H9 (cell line): ENCODE results near the gene MYOZ2. TPM values are rescaled to one million over a fixed set of nuclear protein-coding genes. Genes with fewer than 3 reads are reported as not detected.

ENCODE experiments used
- DNase-seq: peaks from one replicate; pipeline ENCODE4 v3.0.0-alpha.2; 2017
- H2AFZ ChIP-seq: one replicate; pipeline ENCODE4 v1.6.1; 2013; ENCODE audit warnings: mild to moderate bottlenecking, low read length, control low read depth, moderate library complexity
- H2AK5ac ChIP-seq: 2 replicates; pipeline ENCODE4 v1.6.1; 2013; ENCODE audit warnings: low read length, control low read depth, mixed read lengths; ENCODE audit not compliant: insufficient read length
- H2BK120ac ChIP-seq: one replicate; pipeline ENCODE4 v1.6.1; 2013; ENCODE audit warnings: low read depth, mild to moderate bottlenecking, low read length, control low read depth, inconsistent platforms; ENCODE audit not compliant: poor library complexity, severe bottlenecking
- H2BK12ac ChIP-seq: 2 replicates; pipeline ENCODE4 v1.6.1; 2013; ENCODE audit warnings: low read length, control low read depth, mixed read lengths, low read depth; ENCODE audit not compliant: insufficient read length
- H2BK15ac ChIP-seq: 2 replicates; pipeline ENCODE4 v1.6.1; 2013; ENCODE audit warnings: low read depth, low read length, control low read depth
- H2BK20ac ChIP-seq: one replicate; pipeline ENCODE4 v1.6.1; 2013; ENCODE audit warnings: low read depth, mild to moderate bottlenecking, low read length, control low read depth, inconsistent platforms; ENCODE audit not compliant: poor library complexity, severe bottlenecking
- H2BK5ac ChIP-seq: 2 replicates; pipeline ENCODE4 v1.6.1; 2013; ENCODE audit warnings: low read length, control low read depth, mixed read lengths; ENCODE audit not compliant: insufficient read length
- H3K14ac ChIP-seq: 2 replicates; pipeline ENCODE4 v1.6.1; 2013; ENCODE audit warnings: low read length, control low read depth; ENCODE audit not compliant: insufficient read depth
- H3K18ac ChIP-seq: 2 replicates; pipeline ENCODE4 v1.6.1; 2013; ENCODE audit warnings: low read depth, mild to moderate bottlenecking, mixed read lengths, low read length, control low read depth; ENCODE audit not compliant: insufficient read length
- H3K23ac ChIP-seq: 2 replicates; pipeline ENCODE4 v1.6.1; 2013; ENCODE audit warnings: low read length, control low read depth, mixed read lengths, low read depth; ENCODE audit not compliant: insufficient read length
- H3K23me2 ChIP-seq: 2 replicates; pipeline ENCODE4 v1.6.1; 2013; ENCODE audit warnings: low read depth, mild to moderate bottlenecking, mixed read lengths, low read length, control low read depth; ENCODE audit not compliant: insufficient read length, poor library complexity, severe bottlenecking
- H3K27ac ChIP-seq: 2 replicates; pipeline ENCODE4 v1.5.1; 2013; ENCODE audit warnings: low read length, control low read depth, mixed read lengths, low read depth; ENCODE audit not compliant: insufficient read length
- H3K27me3 ChIP-seq: 2 replicates; pipeline ENCODE4 v1.6.1; 2013; ENCODE audit warnings: low read length, control low read depth, inconsistent platforms; ENCODE audit not compliant: insufficient read depth
- H3K4ac ChIP-seq: 2 replicates; pipeline ENCODE4 v1.6.1; 2013; ENCODE audit warnings: low read depth, mild to moderate bottlenecking, control low read depth, inconsistent platforms, low read length, moderate library complexity
- H3K4me1 ChIP-seq: 2 replicates; pipeline ENCODE4 v1.6.1; 2013; ENCODE audit warnings: low read length, control low read depth, inconsistent platforms; ENCODE audit not compliant: insufficient read depth
- H3K4me2 ChIP-seq: 2 replicates; pipeline ENCODE4 v1.6.1; 2013; ENCODE audit warnings: low read length, control low read depth, mixed read lengths; ENCODE audit not compliant: insufficient read length, insufficient read depth
- H3K56ac ChIP-seq: 2 replicates; pipeline ENCODE4 v1.6.1; 2013; ENCODE audit warnings: low read depth, mild to moderate bottlenecking, mixed read lengths, low read length, control low read depth; ENCODE audit not compliant: insufficient read length
- H3K79me1 ChIP-seq: 2 replicates; pipeline ENCODE4 v1.6.1; 2013; ENCODE audit warnings: low read depth, mild to moderate bottlenecking, moderate library complexity, low read length, control low read depth, inconsistent platforms; ENCODE audit not compliant: insufficient read depth, poor library complexity, severe bottlenecking
- H3K79me2 ChIP-seq: 2 replicates; pipeline ENCODE4 v1.6.1; 2013; ENCODE audit warnings: low read length, control low read depth, inconsistent platforms; ENCODE audit not compliant: insufficient read depth
- H3K9ac ChIP-seq: 2 replicates; pipeline ENCODE4 v1.6.1; 2013; ENCODE audit warnings: low read length, control low read depth, mixed read lengths; ENCODE audit not compliant: insufficient read length; ENCODE audit errors: extremely low read depth
- H3K9me3 ChIP-seq: one replicate; pipeline ENCODE4 v1.6.1; 2013; ENCODE audit warnings: low read depth, low read length, inconsistent platforms; ENCODE audit not compliant: control insufficient read depth
- H3T11ph ChIP-seq: one replicate; pipeline ENCODE4 v1.6.1; 2013; ENCODE audit warnings: mild to moderate bottlenecking, low read length, control low read depth, inconsistent platforms
- H4K20me1 ChIP-seq: one replicate; pipeline ENCODE4 v1.6.1; 2013; ENCODE audit not compliant: control insufficient read depth, insufficient read length, insufficient read depth
- H4K5ac ChIP-seq: 2 replicates; pipeline ENCODE4 v1.6.1; 2013; ENCODE audit warnings: low read depth, mild to moderate bottlenecking, mixed read lengths, low read length, control low read depth; ENCODE audit not compliant: insufficient read length
- H4K8ac ChIP-seq: replicated peaks from 2 replicates; pipeline ENCODE4 v1.6.1; 2013; ENCODE audit warnings: low read length, control low read depth, mixed read lengths, low read depth; ENCODE audit not compliant: insufficient read length
- H4K91ac ChIP-seq: 2 replicates; pipeline ENCODE4 v1.6.1; 2013; ENCODE audit warnings: low read depth, mild to moderate bottlenecking, moderate library complexity, mixed read lengths, low read length, control low read depth; ENCODE audit not compliant: insufficient read length
- H3K27ac Mint-ChIP-seq, 3 experiments: 2 replicates in 2 of 3; 3 replicates in 1 of 3; pipeline ENCODE4 v1.8.0; 2020 to 2021; ENCODE audit warnings: mixed read lengths in 3 of 3, mild to moderate bottlenecking in 1 of 3, moderate library complexity in 1 of 3
- H3K27me3 Mint-ChIP-seq: 2 replicates; pipeline ENCODE4 v1.8.0; 2021; ENCODE audit warnings: low read depth, mild to moderate bottlenecking, moderate library complexity, mixed read lengths
- H3K36me3 Mint-ChIP-seq, 3 experiments: 2 replicates in 2 of 3; 3 replicates in 1 of 3; pipeline ENCODE4 v1.8.0; 2020 to 2021; ENCODE audit warnings: low read depth in 3 of 3, mixed read lengths in 3 of 3; ENCODE audit not compliant: insufficient read depth in 1 of 3
- H3K4me1 Mint-ChIP-seq, 2 experiments: 2 replicates each; pipeline ENCODE4 v1.8.0; 2020; ENCODE audit warnings: mixed read lengths in 2 of 2
- H3K4me3 Mint-ChIP-seq, 2 experiments: 2 replicates in 1 of 2; 3 replicates in 1 of 2; pipeline ENCODE4 v1.8.0; 2020 to 2021; ENCODE audit warnings: mild to moderate bottlenecking in 2 of 2, mixed read lengths in 2 of 2, moderate library complexity in 1 of 2
- H3K9me3 Mint-ChIP-seq, 2 experiments: 2 replicates in 1 of 2; 3 replicates in 1 of 2; pipeline ENCODE4 v1.8.0; 2020; ENCODE audit warnings: mild to moderate bottlenecking in 2 of 2, mixed read lengths in 2 of 2, moderate library complexity in 1 of 2
- WGBS: extraction: QIAGEN DNeasy Blood & Tissue Kit; methylation state at CpG from one replicate; pipeline ENCODE4 v1.1.7; 2013; ENCODE audit warnings: missing lambda C conversion rate, low lambda C conversion rate, mixed read lengths; ENCODE audit not compliant: insufficient read length; ENCODE audit errors: extremely low coverage; 5-methylcytosine and 5-hydroxymethylcytosine counted together
- total RNA-seq: library from RNA; stranded (reverse); gene quantifications from 2 replicates; pipeline ENCODE4 v1.2.1, GENCODE V29; 2021
- TF ChIP-seq, protein P1 (sequence below): fragments of 200-600 bp; sonication (generic); conservative IDR thresholded peaks from 3 replicates; pipeline ENCODE4 v1.8.0; 2021; ENCODE audit warnings: antibody characterized with exemption, mild to moderate bottlenecking

Gene MYOZ2
- total RNA-seq, 1 experiment from 2014 or later, result not detected

DNA sequence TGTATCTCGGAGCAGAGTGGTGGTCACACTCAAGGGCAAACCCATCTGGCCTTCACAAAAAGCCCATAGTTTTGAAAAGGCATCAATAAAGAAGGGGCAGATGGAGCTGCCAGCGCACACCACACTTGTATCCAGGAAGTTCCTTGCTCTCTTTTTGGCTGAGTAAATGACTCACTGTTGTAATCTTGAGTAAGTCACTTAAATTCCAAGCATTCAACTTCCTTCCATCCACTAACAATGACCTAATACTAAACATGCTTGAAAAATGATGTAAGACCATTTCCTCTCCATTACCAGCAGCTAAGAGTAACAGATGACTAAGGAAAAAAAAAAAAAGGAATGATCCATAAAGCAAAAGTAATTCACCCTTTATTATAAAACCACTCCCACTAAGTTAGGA is 32.4 kb upstream of the MYOZ2 start:
- Histone ChIP-seq H2AK5ac (no peak overlapping the region), H4K5ac (no peak overlapping the region), H3K23me2 (no peaks in the 10 kb centered on the region), H4K20me1 (no peaks in the 10 kb centered on the region), H2AFZ (no peak overlapping the region), H3K4me1 (no peaks in the 10 kb centered on the region; the same call in 1 of the 2 replicates), H2BK120ac (no peak overlapping the region), H3K9ac (no peak overlapping the region), H3K23ac (no peak overlapping the region), H3K56ac (no peak overlapping the region), H3K4ac (no peak overlapping the region), H2BK12ac (no peak overlapping the region), H3K18ac (no peak overlapping the region), H2BK15ac (no peak overlapping the region), H3K27ac (no peak overlapping the region), H3K79me1 (no peaks in the 10 kb centered on the region), H2BK20ac (no peak overlapping the region), H4K8ac (no peak overlapping the region), H3T11ph (no peak overlapping the region), H4K91ac (no peak overlapping the region), H3K27me3 (no peaks in the 10 kb centered on the region), H3K14ac (no peak overlapping the region), H3K4me2 (no peak overlapping the region), H3K79me2 (no peaks in the 10 kb centered on the region), H3K9me3 (no peaks in the 10 kb centered on the region), H2BK5ac (no peak overlapping the region)
- no CpG with 5 or more reads among the region's 2 CpGs for WGBS
- DNase-seq, result no peak
- TF ChIP-seq, protein P1, sequence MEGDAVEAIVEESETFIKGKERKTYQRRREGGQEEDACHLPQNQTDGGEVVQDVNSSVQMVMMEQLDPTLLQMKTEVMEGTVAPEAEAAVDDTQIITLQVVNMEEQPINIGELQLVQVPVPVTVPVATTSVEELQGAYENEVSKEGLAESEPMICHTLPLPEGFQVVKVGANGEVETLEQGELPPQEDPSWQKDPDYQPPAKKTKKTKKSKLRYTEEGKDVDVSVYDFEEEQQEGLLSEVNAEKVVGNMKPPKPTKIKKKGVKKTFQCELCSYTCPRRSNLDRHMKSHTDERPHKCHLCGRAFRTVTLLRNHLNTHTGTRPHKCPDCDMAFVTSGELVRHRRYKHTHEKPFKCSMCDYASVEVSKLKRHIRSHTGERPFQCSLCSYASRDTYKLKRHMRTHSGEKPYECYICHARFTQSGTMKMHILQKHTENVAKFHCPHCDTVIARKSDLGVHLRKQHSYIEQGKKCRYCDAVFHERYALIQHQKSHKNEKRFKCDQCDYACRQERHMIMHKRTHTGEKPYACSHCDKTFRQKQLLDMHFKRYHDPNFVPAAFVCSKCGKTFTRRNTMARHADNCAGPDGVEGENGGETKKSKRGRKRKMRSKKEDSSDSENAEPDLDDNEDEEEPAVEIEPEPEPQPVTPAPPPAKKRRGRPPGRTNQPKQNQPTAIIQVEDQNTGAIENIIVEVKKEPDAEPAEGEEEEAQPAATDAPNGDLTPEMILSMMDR, result no peak
- H3K27me3 Mint-ChIP-seq, result no peaks in the 10 kb centered on the region
- no peak overlapping the region for H3K4me3 Mint-ChIP-seq
- no peaks in the 10 kb centered on the region for H3K9me3 Mint-ChIP-seq
- no peaks in the 10 kb centered on the region for H3K36me3 Mint-ChIP-seq
- peaks cover 18 to 22% of the 10 kb centered on the region in 2 experiments for H3K4me1 Mint-ChIP-seq
- H3K27ac Mint-ChIP-seq, result peak overlapping the region in 2 of 3 experiments; percentile 30 to 58; a peak in 2 of 7 replicates
